H9 (cell line): ENCODE data around the gene FSTL4. TPM values are rescaled to one million over a fixed set of nuclear protein-coding genes. Genes with fewer than 3 reads are reported as not detected.

Experiments
- DNase-seq: peaks from one replicate; pipeline ENCODE4 v3.0.0-alpha.2; 2017
- H2AFZ ChIP-seq: one replicate; pipeline ENCODE4 v1.6.1; 2013; ENCODE audit warnings: mild to moderate bottlenecking, low read length, control low read depth, moderate library complexity
- H2AK5ac ChIP-seq: 2 replicates; pipeline ENCODE4 v1.6.1; 2013; ENCODE audit warnings: low read length, control low read depth, mixed read lengths; ENCODE audit not compliant: insufficient read length
- H2BK120ac ChIP-seq: one replicate; pipeline ENCODE4 v1.6.1; 2013; ENCODE audit warnings: low read depth, mild to moderate bottlenecking, low read length, control low read depth, inconsistent platforms; ENCODE audit not compliant: poor library complexity, severe bottlenecking
- H2BK12ac ChIP-seq: 2 replicates; pipeline ENCODE4 v1.6.1; 2013; ENCODE audit warnings: low read length, control low read depth, mixed read lengths, low read depth; ENCODE audit not compliant: insufficient read length
- H2BK15ac ChIP-seq: 2 replicates; pipeline ENCODE4 v1.6.1; 2013; ENCODE audit warnings: low read depth, low read length, control low read depth
- H2BK20ac ChIP-seq: one replicate; pipeline ENCODE4 v1.6.1; 2013; ENCODE audit warnings: low read depth, mild to moderate bottlenecking, low read length, control low read depth, inconsistent platforms; ENCODE audit not compliant: poor library complexity, severe bottlenecking
- H2BK5ac ChIP-seq: 2 replicates; pipeline ENCODE4 v1.6.1; 2013; ENCODE audit warnings: low read length, control low read depth, mixed read lengths; ENCODE audit not compliant: insufficient read length
- H3K14ac ChIP-seq: 2 replicates; pipeline ENCODE4 v1.6.1; 2013; ENCODE audit warnings: low read length, control low read depth; ENCODE audit not compliant: insufficient read depth
- H3K18ac ChIP-seq: 2 replicates; pipeline ENCODE4 v1.6.1; 2013; ENCODE audit warnings: low read depth, mild to moderate bottlenecking, mixed read lengths, low read length, control low read depth; ENCODE audit not compliant: insufficient read length
- H3K23ac ChIP-seq: 2 replicates; pipeline ENCODE4 v1.6.1; 2013; ENCODE audit warnings: low read length, control low read depth, mixed read lengths, low read depth; ENCODE audit not compliant: insufficient read length
- H3K23me2 ChIP-seq: 2 replicates; pipeline ENCODE4 v1.6.1; 2013; ENCODE audit warnings: low read depth, mild to moderate bottlenecking, mixed read lengths, low read length, control low read depth; ENCODE audit not compliant: insufficient read length, poor library complexity, severe bottlenecking
- H3K27ac ChIP-seq: 2 replicates; pipeline ENCODE4 v1.5.1; 2013; ENCODE audit warnings: low read length, control low read depth, mixed read lengths, low read depth; ENCODE audit not compliant: insufficient read length
- H3K27me3 ChIP-seq: 2 replicates; pipeline ENCODE4 v1.6.1; 2013; ENCODE audit warnings: low read length, control low read depth, inconsistent platforms; ENCODE audit not compliant: insufficient read depth
- H3K4ac ChIP-seq: 2 replicates; pipeline ENCODE4 v1.6.1; 2013; ENCODE audit warnings: low read depth, mild to moderate bottlenecking, control low read depth, inconsistent platforms, low read length, moderate library complexity
- H3K4me1 ChIP-seq: 2 replicates; pipeline ENCODE4 v1.6.1; 2013; ENCODE audit warnings: low read length, control low read depth, inconsistent platforms; ENCODE audit not compliant: insufficient read depth
- H3K4me2 ChIP-seq: 2 replicates; pipeline ENCODE4 v1.6.1; 2013; ENCODE audit warnings: low read length, control low read depth, mixed read lengths; ENCODE audit not compliant: insufficient read length, insufficient read depth
- H3K56ac ChIP-seq: 2 replicates; pipeline ENCODE4 v1.6.1; 2013; ENCODE audit warnings: low read depth, mild to moderate bottlenecking, mixed read lengths, low read length, control low read depth; ENCODE audit not compliant: insufficient read length
- H3K79me1 ChIP-seq: 2 replicates; pipeline ENCODE4 v1.6.1; 2013; ENCODE audit warnings: low read depth, mild to moderate bottlenecking, moderate library complexity, low read length, control low read depth, inconsistent platforms; ENCODE audit not compliant: insufficient read depth, poor library complexity, severe bottlenecking
- H3K79me2 ChIP-seq: 2 replicates; pipeline ENCODE4 v1.6.1; 2013; ENCODE audit warnings: low read length, control low read depth, inconsistent platforms; ENCODE audit not compliant: insufficient read depth
- H3K9ac ChIP-seq: 2 replicates; pipeline ENCODE4 v1.6.1; 2013; ENCODE audit warnings: low read length, control low read depth, mixed read lengths; ENCODE audit not compliant: insufficient read length; ENCODE audit errors: extremely low read depth
- H3K9me3 ChIP-seq: one replicate; pipeline ENCODE4 v1.6.1; 2013; ENCODE audit warnings: low read depth, low read length, inconsistent platforms; ENCODE audit not compliant: control insufficient read depth
- H3T11ph ChIP-seq: one replicate; pipeline ENCODE4 v1.6.1; 2013; ENCODE audit warnings: mild to moderate bottlenecking, low read length, control low read depth, inconsistent platforms
- H4K20me1 ChIP-seq: one replicate; pipeline ENCODE4 v1.6.1; 2013; ENCODE audit not compliant: control insufficient read depth, insufficient read length, insufficient read depth
- H4K5ac ChIP-seq: 2 replicates; pipeline ENCODE4 v1.6.1; 2013; ENCODE audit warnings: low read depth, mild to moderate bottlenecking, mixed read lengths, low read length, control low read depth; ENCODE audit not compliant: insufficient read length
- H4K8ac ChIP-seq: replicated peaks from 2 replicates; pipeline ENCODE4 v1.6.1; 2013; ENCODE audit warnings: low read length, control low read depth, mixed read lengths, low read depth; ENCODE audit not compliant: insufficient read length
- H4K91ac ChIP-seq: 2 replicates; pipeline ENCODE4 v1.6.1; 2013; ENCODE audit warnings: low read depth, mild to moderate bottlenecking, moderate library complexity, mixed read lengths, low read length, control low read depth; ENCODE audit not compliant: insufficient read length
- H3K27ac Mint-ChIP-seq, 3 experiments: 2 replicates in 2 of 3; 3 replicates in 1 of 3; pipeline ENCODE4 v1.8.0; 2020 to 2021; ENCODE audit warnings: mixed read lengths in 3 of 3, mild to moderate bottlenecking in 1 of 3, moderate library complexity in 1 of 3
- H3K27me3 Mint-ChIP-seq: 2 replicates; pipeline ENCODE4 v1.8.0; 2021; ENCODE audit warnings: low read depth, mild to moderate bottlenecking, moderate library complexity, mixed read lengths
- H3K36me3 Mint-ChIP-seq, 3 experiments: 2 replicates in 2 of 3; 3 replicates in 1 of 3; pipeline ENCODE4 v1.8.0; 2020 to 2021; ENCODE audit warnings: low read depth in 3 of 3, mixed read lengths in 3 of 3; ENCODE audit not compliant: insufficient read depth in 1 of 3
- H3K4me1 Mint-ChIP-seq, 2 experiments: 2 replicates each; pipeline ENCODE4 v1.8.0; 2020; ENCODE audit warnings: mixed read lengths in 2 of 2
- H3K4me3 Mint-ChIP-seq, 2 experiments: 2 replicates in 1 of 2; 3 replicates in 1 of 2; pipeline ENCODE4 v1.8.0; 2020 to 2021; ENCODE audit warnings: mild to moderate bottlenecking in 2 of 2, mixed read lengths in 2 of 2, moderate library complexity in 1 of 2
- H3K9me3 Mint-ChIP-seq, 2 experiments: 2 replicates in 1 of 2; 3 replicates in 1 of 2; pipeline ENCODE4 v1.8.0; 2020; ENCODE audit warnings: mild to moderate bottlenecking in 2 of 2, mixed read lengths in 2 of 2, moderate library complexity in 1 of 2
- WGBS: extraction: QIAGEN DNeasy Blood & Tissue Kit; methylation state at CpG from one replicate; pipeline ENCODE4 v1.1.7; 2013; ENCODE audit warnings: missing lambda C conversion rate, low lambda C conversion rate, mixed read lengths; ENCODE audit not compliant: insufficient read length; ENCODE audit errors: extremely low coverage; 5-methylcytosine and 5-hydroxymethylcytosine counted together
- total RNA-seq: library from RNA; stranded (reverse); gene quantifications from 2 replicates; pipeline ENCODE4 v1.2.1, GENCODE V29; 2021
- TF ChIP-seq, protein P1 (sequence below): fragments of 200-600 bp; sonication (generic); conservative IDR thresholded peaks from 3 replicates; pipeline ENCODE4 v1.8.0; 2021; ENCODE audit warnings: antibody characterized with exemption, mild to moderate bottlenecking

Gene FSTL4
- total RNA-seq, 1 experiment from 2014 or later, result 5.7 TPM

DNA sequence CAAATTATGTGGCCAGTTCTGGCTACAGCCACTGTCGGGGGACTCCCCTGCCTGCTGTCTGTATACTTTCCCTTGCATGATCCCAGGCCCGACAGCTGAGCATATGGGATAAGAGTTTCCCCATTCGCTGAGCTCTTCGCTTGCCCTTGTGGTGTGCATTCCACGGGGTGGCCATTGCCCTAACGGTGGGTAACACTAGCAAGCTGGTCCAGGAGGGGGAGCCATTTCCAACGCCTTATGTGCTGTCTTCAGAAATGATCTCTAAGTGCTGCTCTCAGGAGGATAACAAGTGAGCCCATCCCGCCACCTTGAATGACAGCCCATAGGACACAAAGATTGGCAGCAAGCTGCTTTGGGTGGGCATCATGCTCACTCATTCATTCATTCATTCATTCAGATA is 190.9 kb downstream of the FSTL4 start:
- H4K5ac ChIP-seq, result no peak overlapping the region
- no peak overlapping the region for H3K4me2 ChIP-seq
- Mint-ChIP-seq H3K36me3 (peaks cover 0 to 2% (median 0%) of the 10 kb centered on the region in 3 experiments; a peak in 1 of 7 replicates), H3K9me3 (peaks cover 2 to 3% of the 10 kb centered on the region in 2 experiments; a peak in 3 of 5 replicates), H3K27ac (no peak overlapping the region), H3K27me3 (peaks cover 30% of the 10 kb centered on the region), H3K4me3 (no peak overlapping the region), H3K4me1 (peaks cover 30 to 34% of the 10 kb centered on the region in 2 experiments)
- H3K23ac ChIP-seq, result no peak overlapping the region
- H3K4me1 ChIP-seq, result peaks cover 16% of the 10 kb centered on the region
- H2BK5ac ChIP-seq, result no peak overlapping the region
- WGBS, result no CpG with 5 or more reads among the region's 8 CpGs
- H2AFZ ChIP-seq, result no peak overlapping the region
- H3K9ac ChIP-seq, result no peak overlapping the region
- no peak overlapping the region for H2BK20ac ChIP-seq
- H4K20me1 ChIP-seq, result no peaks in the 10 kb centered on the region
- no peaks in the 10 kb centered on the region for H3K79me1 ChIP-seq
- no peak overlapping the region for H4K91ac ChIP-seq
- H3K27ac ChIP-seq, result no peak overlapping the region
- no peak overlapping the region for H2BK120ac ChIP-seq
- peak; percentile 69 for DNase-seq
- no peak overlapping the region for H3K14ac ChIP-seq
- no peak overlapping the region for H3K4ac ChIP-seq
- no peaks in the 10 kb centered on the region for H3K79me2 ChIP-seq
- H3K23me2 ChIP-seq, result no peaks in the 10 kb centered on the region
- no peaks in the 10 kb centered on the region for H3K9me3 ChIP-seq
- no peak overlapping the region for H4K8ac ChIP-seq
- TF ChIP-seq, protein P1, sequence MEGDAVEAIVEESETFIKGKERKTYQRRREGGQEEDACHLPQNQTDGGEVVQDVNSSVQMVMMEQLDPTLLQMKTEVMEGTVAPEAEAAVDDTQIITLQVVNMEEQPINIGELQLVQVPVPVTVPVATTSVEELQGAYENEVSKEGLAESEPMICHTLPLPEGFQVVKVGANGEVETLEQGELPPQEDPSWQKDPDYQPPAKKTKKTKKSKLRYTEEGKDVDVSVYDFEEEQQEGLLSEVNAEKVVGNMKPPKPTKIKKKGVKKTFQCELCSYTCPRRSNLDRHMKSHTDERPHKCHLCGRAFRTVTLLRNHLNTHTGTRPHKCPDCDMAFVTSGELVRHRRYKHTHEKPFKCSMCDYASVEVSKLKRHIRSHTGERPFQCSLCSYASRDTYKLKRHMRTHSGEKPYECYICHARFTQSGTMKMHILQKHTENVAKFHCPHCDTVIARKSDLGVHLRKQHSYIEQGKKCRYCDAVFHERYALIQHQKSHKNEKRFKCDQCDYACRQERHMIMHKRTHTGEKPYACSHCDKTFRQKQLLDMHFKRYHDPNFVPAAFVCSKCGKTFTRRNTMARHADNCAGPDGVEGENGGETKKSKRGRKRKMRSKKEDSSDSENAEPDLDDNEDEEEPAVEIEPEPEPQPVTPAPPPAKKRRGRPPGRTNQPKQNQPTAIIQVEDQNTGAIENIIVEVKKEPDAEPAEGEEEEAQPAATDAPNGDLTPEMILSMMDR, result peak; percentile 83
- no peak overlapping the region for H2BK12ac ChIP-seq
- no peak overlapping the region for H3T11ph ChIP-seq
- no peaks in the 10 kb centered on the region; the same call in 1 of the 2 replicates for H3K27me3 ChIP-seq
- no peak overlapping the region for H2AK5ac ChIP-seq
- H3K56ac ChIP-seq, result no peak overlapping the region
- no peak overlapping the region for H2BK15ac ChIP-seq
- H3K18ac ChIP-seq, result no peak overlapping the region
